HL-60 (cell line): ENCODE measurements around the gene PRDM5.

Experiments
- DNase-seq, 2 experiments: peaks; one replicate each; pipeline ENCODE4 v3.0.0-alpha.2; 2010 to 2020; ENCODE audit warnings: low read depth in 1 of 2, low spot score in 1 of 2
- H3K27ac ChIP-seq: fragments of 250-450 bp; sonication (Bioruptor Pico); replicated peaks from 2 replicates; pipeline ENCODE4 v1.5.1; 2020; ENCODE audit warnings: mild to moderate bottlenecking, moderate library complexity
- H3K27me3 ChIP-seq: fragments of 250-450 bp; sonication (Bioruptor Pico); 2 replicates; pipeline ENCODE4 v1.5.1; 2021; ENCODE audit warnings: mild to moderate bottlenecking, moderate library complexity; ENCODE audit not compliant: insufficient read depth, poor library complexity, severe bottlenecking
- H3K4me3 ChIP-seq: replicated peaks from 2 replicates; pipeline ENCODE4 v1.5.1; 2011; ENCODE audit warnings: mild to moderate bottlenecking, control low read depth, low read length; ENCODE audit not compliant: insufficient read depth
- CTCF ChIP-seq: IDR thresholded peaks from one replicate; pipeline ENCODE4 v1.5.1; 2011; ENCODE audit warnings: low read length, control low read depth, inconsistent platforms; ENCODE audit not compliant: insufficient read depth
- GABPA ChIP-seq: IDR thresholded peaks from 2 replicates; pipeline ENCODE4 v1.6.1; 2012; ENCODE audit warnings: low read depth
- POLR2AphosphoS5 ChIP-seq: IDR thresholded peaks from 2 replicates; pipeline ENCODE4 v1.6.1; 2012; ENCODE audit warnings: low read depth
- SPI1 ChIP-seq: IDR thresholded peaks from 2 replicates; pipeline ENCODE4 v1.6.1; 2012; ENCODE audit warnings: low read depth, mild to moderate bottlenecking, borderline replicate concordance
- TF ChIP-seq, protein P1 (sequence below): IDR thresholded peaks from 2 replicates; pipeline ENCODE4 v1.6.1; 2012; ENCODE audit warnings: low read depth; ENCODE audit not compliant: insufficient replicate concordance

Gene PRDM5

GRCh38 chr4:120916937-120917336, 5.6 kb downstream of the PRDM5 start:
- H3K27ac ChIP-seq = no peak overlapping the region
- no peak overlapping the region for H3K4me3 ChIP-seq

GRCh38 chr4:120915336-120915735, 7.2 kb downstream of the PRDM5 start:
- no peaks in the 10 kb centered on the region for H3K27me3 ChIP-seq
- H3K27ac ChIP-seq = no peak overlapping the region
- TF ChIP-seq CTCF = no peak
- TF ChIP-seq GABPA = no peak
- TF ChIP-seq, protein P1, sequence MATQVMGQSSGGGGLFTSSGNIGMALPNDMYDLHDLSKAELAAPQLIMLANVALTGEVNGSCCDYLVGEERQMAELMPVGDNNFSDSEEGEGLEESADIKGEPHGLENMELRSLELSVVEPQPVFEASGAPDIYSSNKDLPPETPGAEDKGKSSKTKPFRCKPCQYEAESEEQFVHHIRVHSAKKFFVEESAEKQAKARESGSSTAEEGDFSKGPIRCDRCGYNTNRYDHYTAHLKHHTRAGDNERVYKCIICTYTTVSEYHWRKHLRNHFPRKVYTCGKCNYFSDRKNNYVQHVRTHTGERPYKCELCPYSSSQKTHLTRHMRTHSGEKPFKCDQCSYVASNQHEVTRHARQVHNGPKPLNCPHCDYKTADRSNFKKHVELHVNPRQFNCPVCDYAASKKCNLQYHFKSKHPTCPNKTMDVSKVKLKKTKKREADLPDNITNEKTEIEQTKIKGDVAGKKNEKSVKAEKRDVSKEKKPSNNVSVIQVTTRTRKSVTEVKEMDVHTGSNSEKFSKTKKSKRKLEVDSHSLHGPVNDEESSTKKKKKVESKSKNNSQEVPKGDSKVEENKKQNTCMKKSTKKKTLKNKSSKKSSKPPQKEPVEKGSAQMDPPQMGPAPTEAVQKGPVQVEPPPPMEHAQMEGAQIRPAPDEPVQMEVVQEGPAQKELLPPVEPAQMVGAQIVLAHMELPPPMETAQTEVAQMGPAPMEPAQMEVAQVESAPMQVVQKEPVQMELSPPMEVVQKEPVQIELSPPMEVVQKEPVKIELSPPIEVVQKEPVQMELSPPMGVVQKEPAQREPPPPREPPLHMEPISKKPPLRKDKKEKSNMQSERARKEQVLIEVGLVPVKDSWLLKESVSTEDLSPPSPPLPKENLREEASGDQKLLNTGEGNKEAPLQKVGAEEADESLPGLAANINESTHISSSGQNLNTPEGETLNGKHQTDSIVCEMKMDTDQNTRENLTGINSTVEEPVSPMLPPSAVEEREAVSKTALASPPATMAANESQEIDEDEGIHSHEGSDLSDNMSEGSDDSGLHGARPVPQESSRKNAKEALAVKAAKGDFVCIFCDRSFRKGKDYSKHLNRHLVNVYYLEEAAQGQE = no peak
- no peak for TF ChIP-seq POLR2AphosphoS5
- TF ChIP-seq SPI1 = no peak
- DNase-seq = no peak
- no peak overlapping the region for H3K4me3 ChIP-seq

More at GRCh38 chr4:120916937-120917336, 5.6 kb downstream of the PRDM5 start:
- DNase-seq = no peak
- TF ChIP-seq POLR2AphosphoS5 = no peak
- TF ChIP-seq GABPA = no peak
- no peak for TF ChIP-seq CTCF
- TF ChIP-seq SPI1 = no peak
- TF ChIP-seq, protein P1 = no peak
- H3K27me3 ChIP-seq = no peaks in the 10 kb centered on the region

GRCh38 chr4:120903419-120903818, 19.1 kb downstream of the PRDM5 start:
- no peak for DNase-seq
- no peak for TF ChIP-seq CTCF
- TF ChIP-seq POLR2AphosphoS5 = no peak
- TF ChIP-seq, protein P1 = no peak
- no peak for TF ChIP-seq SPI1
- no peak for TF ChIP-seq GABPA
- no peaks in the 10 kb centered on the region for H3K27me3 ChIP-seq
- H3K4me3 ChIP-seq = no peak overlapping the region
- H3K27ac ChIP-seq = no peak overlapping the region
